Lung (tissue), 12 donors: Measurements from ENCODE around the gene FHOD3. TPM values are rescaled to one million over a fixed set of nuclear protein-coding genes. Genes with fewer than 3 reads are reported as not detected.

Experiments used
- ATAC-seq: fragments of 200-7000 bp; cut with Tn5 transposase; one replicate; pipeline ENCODE4 v1.9.1; 2020; ENCODE audit warnings: moderate number of reproducible peaks; ENCODE audit not compliant: insufficient read depth, low FRiP score
- DNase-seq, 3 donors: peaks; one replicate each; pipeline ENCODE4 v3.0.0-alpha.2; 2013 to 2017
- H3K27ac ChIP-seq, 2 donors: one replicate each; pipeline ENCODE4 v1.5.1; 2013; ENCODE audit warnings: mild to moderate bottlenecking in 2 of 2, moderate library complexity in 2 of 2, control low read depth in 1 of 2, inconsistent platforms in 1 of 2, low read depth in 1 of 2, low read length in 1 of 2
- H3K27me3 ChIP-seq, 3 donors: one replicate each; pipeline ENCODE4 v1.5.1; 2013; ENCODE audit warnings: low read length in 2 of 3; ENCODE audit not compliant: control insufficient read depth in 3 of 3, insufficient read depth in 3 of 3
- H3K36me3 ChIP-seq, 4 donors: one replicate each; pipeline ENCODE4 v1.5.1; 2013; ENCODE audit warnings: low read length in 4 of 4, mild to moderate bottlenecking in 1 of 4, moderate library complexity in 1 of 4; ENCODE audit not compliant: control insufficient read depth in 4 of 4, insufficient read depth in 4 of 4
- H3K4me1 ChIP-seq, 5 donors: one replicate each; pipeline ENCODE4 v1.5.1; 2013; ENCODE audit warnings: low read length in 5 of 5, mild to moderate bottlenecking in 2 of 5, moderate library complexity in 1 of 5; ENCODE audit not compliant: control insufficient read depth in 5 of 5, insufficient read depth in 5 of 5
- H3K4me3 ChIP-seq: one replicate; pipeline ENCODE4 v1.5.1; 2013; ENCODE audit warnings: mild to moderate bottlenecking, control low read depth, moderate library complexity
- H3K9ac ChIP-seq, 2 donors: one replicate each; pipeline ENCODE4 v1.5.1; 2013; ENCODE audit warnings: low read length in 2 of 2, control low read depth in 1 of 2; ENCODE audit not compliant: insufficient read depth in 1 of 2
- H3K9me3 ChIP-seq, 4 donors: one replicate each; pipeline ENCODE4 v1.5.1; 2013; ENCODE audit warnings: low read length in 3 of 4, mild to moderate bottlenecking in 1 of 4, moderate library complexity in 1 of 4; ENCODE audit not compliant: control insufficient read depth in 4 of 4, insufficient read depth in 3 of 4
- CTCF ChIP-seq: IDR thresholded peaks from 2 replicates; pipeline ENCODE4 v1.5.1; 2012; ENCODE audit warnings: mild to moderate bottlenecking; ENCODE audit errors: control extremely low read depth, extremely low read depth
- WGBS, 2 donors: extraction: QIAGEN DNeasy Blood & Tissue Kit; methylation state at CpG; one replicate each; pipeline ENCODE4 v1.1.7; 2013; 5-methylcytosine and 5-hydroxymethylcytosine counted together
- polyA plus RNA-seq, 2 donors: library from polyadenylated mRNA; stranded (reverse); fragments of 200-250 nt; gene quantifications; one replicate each; pipeline ENCODE4 v1.2.1, GENCODE V29; 2013
- total RNA-seq, 2 donors: library from RNA; depleted of rRNA in 1 of 2; stranded (reverse); fragments of >200 nt in 1 of 2; gene quantifications; one replicate each; pipeline ENCODE4 v1.2.1, GENCODE V29; 2014 to 2021
- donor health status: control.
- donor health status: control.
- donor health status: Bipolar disorder and iron deficiency.
- donor health status: healthy.
- donor health status: DM: yes; HTN: yes; CAD: no.

FHOD3 gene
- total and polyA plus RNA-seq, 4 donors = 1.0 to 7.4 (median 2.9) TPM

GRCh38 chr18:36732264-36732663 is 434.8 kb downstream of the FHOD3 start:
- Histone ChIP-seq H3K9me3 (peaks cover 0 to 8% (median 2%) of the 10 kb centered on the region in 4 donors), H3K27ac (no peak overlapping the region), H3K27me3 (no peaks in the 10 kb centered on the region), H3K9ac (no peak overlapping the region), H3K4me3 (no peak overlapping the region), H3K4me1 (no peaks in the 10 kb centered on the region), H3K36me3 (peaks cover 0 to 4% (median 0%) of the 10 kb centered on the region in 4 donors)
- 89 to 92% methylated on average over 5 of the region's 5 CpGs for WGBS, 2 donors
- no peak for ATAC-seq
- no peak for DNase-seq
- TF ChIP-seq CTCF = no peak

DNA sequence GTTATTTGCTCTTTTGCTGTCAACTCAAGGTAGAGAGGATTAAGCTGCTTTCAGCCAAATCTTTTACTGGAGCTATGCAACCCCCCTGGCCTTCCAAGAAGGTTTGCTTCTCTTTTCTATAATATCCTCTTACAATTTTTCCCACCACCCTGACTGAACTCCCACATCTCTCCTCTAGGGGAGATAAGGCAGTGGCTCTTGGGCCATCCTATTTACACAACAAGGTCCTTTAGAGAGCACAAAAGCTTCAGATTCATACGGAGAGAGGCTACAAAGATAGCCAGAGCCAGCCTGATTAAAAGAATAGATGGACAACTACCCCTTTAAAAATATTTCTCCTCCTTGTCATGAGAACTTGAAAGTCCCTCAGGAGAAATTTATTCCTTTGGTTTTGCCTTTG is 435.6 kb downstream of the FHOD3 start:
- 68 to 77% methylated on average over 1 of the region's 1 CpG for WGBS, 2 donors
- Histone ChIP-seq H3K36me3 (peaks cover 0 to 4% (median 0%) of the 10 kb centered on the region in 4 donors), H3K9ac (no peak overlapping the region), H3K27me3 (no peaks in the 10 kb centered on the region), H3K4me3 (no peak overlapping the region), H3K27ac (no peak overlapping the region), H3K4me1 (no peaks in the 10 kb centered on the region), H3K9me3 (peaks cover 0 to 11% (median 2%) of the 10 kb centered on the region in 4 donors)
- no peak for TF ChIP-seq CTCF
- DNase-seq = no peak
- ATAC-seq = no peak

GRCh38 chr18:36734596-36734995 is 437.1 kb downstream of the FHOD3 start:
- Histone ChIP-seq H3K36me3 (peaks cover 0 to 4% (median 0%) of the 10 kb centered on the region in 4 donors), H3K4me1 (no peaks in the 10 kb centered on the region), H3K27ac (no peak overlapping the region), H3K9ac (no peak overlapping the region), H3K9me3 (peaks cover 0 to 11% (median 2%) of the 10 kb centered on the region in 4 donors), H3K4me3 (no peak overlapping the region), H3K27me3 (no peaks in the 10 kb centered on the region)
- no peak for ATAC-seq
- 88 to 90% methylated on average over 4 of the region's 4 CpGs for WGBS, 2 donors
- DNase-seq = no peak
- no peak for TF ChIP-seq CTCF

DNA sequence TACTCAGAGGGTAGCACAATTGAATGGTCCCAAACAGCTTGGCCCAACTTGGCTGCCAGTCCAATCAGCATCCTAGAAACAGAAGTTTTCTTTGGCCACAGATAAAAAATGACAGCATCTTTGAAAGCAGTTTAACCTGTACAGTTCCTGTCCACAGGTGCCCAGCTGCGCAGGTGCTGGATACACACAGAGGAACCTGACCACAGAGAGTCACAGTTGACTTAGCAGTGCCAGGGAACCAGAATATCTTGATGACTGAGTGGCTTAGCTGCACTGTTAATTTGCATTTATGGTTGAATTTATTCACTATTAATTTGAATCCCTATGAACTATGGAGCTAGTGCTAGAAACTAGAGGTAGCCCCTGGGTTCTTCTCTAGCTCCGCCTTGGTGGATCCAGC is 437.6 kb downstream of the FHOD3 start:
- WGBS, 2 donors = 96% methylated on average over 2 of the region's 2 CpGs
- Histone ChIP-seq H3K36me3 (peaks cover 0 to 4% (median 0%) of the 10 kb centered on the region in 4 donors), H3K9ac (no peak overlapping the region), H3K27me3 (no peaks in the 10 kb centered on the region), H3K9me3 (peaks cover 0 to 11% (median 2%) of the 10 kb centered on the region in 4 donors), H3K27ac (no peak overlapping the region), H3K4me1 (no peaks in the 10 kb centered on the region), H3K4me3 (no peak overlapping the region)
- DNase-seq = no peak
- ATAC-seq = no peak
- no peak for TF ChIP-seq CTCF
